ENCODE measurements around the gene DGKI.

Gene DGKI

DNA sequence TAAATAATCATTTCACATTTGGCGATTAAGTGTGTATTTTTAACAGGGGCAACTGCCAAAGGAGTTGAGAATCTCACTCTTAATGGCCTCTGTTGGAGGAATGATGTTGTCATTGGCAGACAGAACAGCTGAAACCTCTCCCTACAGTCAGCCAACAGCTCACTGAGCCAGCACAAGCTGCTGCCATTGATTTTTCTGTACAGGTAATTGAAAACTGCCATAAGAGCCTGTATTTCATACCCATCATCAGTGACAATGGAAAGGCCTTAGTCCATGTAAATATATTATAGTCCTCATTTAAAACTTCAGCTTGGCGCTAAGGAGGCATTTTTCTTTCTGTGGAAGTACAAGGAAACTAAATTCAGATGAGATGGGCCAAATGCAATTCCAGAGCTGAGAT is 475.2 kb downstream of the DGKI start:
- TF ChIP-seq EZH2phosphoT487 (conservative IDR thresholded peaks at IDR 0.05; ENCODE audit: low read length) = no peak
- TF ChIP-seq, protein P1, sequence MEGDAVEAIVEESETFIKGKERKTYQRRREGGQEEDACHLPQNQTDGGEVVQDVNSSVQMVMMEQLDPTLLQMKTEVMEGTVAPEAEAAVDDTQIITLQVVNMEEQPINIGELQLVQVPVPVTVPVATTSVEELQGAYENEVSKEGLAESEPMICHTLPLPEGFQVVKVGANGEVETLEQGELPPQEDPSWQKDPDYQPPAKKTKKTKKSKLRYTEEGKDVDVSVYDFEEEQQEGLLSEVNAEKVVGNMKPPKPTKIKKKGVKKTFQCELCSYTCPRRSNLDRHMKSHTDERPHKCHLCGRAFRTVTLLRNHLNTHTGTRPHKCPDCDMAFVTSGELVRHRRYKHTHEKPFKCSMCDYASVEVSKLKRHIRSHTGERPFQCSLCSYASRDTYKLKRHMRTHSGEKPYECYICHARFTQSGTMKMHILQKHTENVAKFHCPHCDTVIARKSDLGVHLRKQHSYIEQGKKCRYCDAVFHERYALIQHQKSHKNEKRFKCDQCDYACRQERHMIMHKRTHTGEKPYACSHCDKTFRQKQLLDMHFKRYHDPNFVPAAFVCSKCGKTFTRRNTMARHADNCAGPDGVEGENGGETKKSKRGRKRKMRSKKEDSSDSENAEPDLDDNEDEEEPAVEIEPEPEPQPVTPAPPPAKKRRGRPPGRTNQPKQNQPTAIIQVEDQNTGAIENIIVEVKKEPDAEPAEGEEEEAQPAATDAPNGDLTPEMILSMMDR (IDR thresholded peaks at IDR 0.05; ENCODE audit: insufficient read depth, low read length, poor library complexity, severe bottlenecking) = no peak
- Histone ChIP-seq H2AFZ (ENCODE audit: low read depth, low read length, severe bottlenecking) (no peak overlapping the region), H3K9me3 (ENCODE audit: insufficient read depth, low read length) (no peaks in the 10 kb centered on the region), H3K27ac (ENCODE audit: low read depth, low read length) (no peak overlapping the region), H3K36me3 (ENCODE audit: low read length) (no peaks in the 10 kb centered on the region), H3K79me2 (ENCODE audit: insufficient read depth, low read length) (no peaks in the 10 kb centered on the region), H3K9ac (ENCODE audit: low read length) (no peak overlapping the region), H3K4me3 (ENCODE audit: insufficient read depth, low read length, poor library complexity, severe bottlenecking) (no peak overlapping the region), H3K4me2 (ENCODE audit: low read depth, low read length, poor library complexity, severe bottlenecking) (no peak overlapping the region), H3F3A (ENCODE audit: insufficient read depth) (no peaks in the 10 kb centered on the region), H3K27me3 (ENCODE audit: low read length) (no peaks in the 10 kb centered on the region), H3K9me2 (replicated peaks; ENCODE audit: insufficient read depth, low read length) (no peaks in the 10 kb centered on the region), H4K20me1 (ENCODE audit: low read depth, low read length) (no peaks in the 10 kb centered on the region)

DNA sequence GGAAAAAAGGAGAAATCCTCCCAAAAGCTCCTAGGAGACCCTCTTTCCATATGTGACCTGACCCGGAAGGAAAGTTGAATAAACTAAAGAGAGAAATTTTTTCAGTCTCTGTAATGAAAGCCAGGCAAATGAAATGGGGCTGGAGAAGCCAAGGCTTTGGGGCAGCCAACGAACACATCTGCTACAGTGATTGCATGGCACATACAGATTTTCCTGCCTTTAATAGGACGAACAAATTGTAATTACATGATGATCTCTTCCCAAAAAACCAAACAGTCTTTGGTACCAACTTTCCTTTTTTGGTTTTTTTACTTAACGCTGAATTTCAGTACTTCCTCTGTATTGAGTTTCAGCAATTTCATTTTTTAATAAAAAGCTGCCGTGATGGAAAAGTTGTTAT is 479.8 kb downstream of the DGKI start:
- Histone ChIP-seq H4K20me1 (ENCODE audit: low read depth, low read length) (no peaks in the 10 kb centered on the region), H3K27me3 (ENCODE audit: low read length) (no peaks in the 10 kb centered on the region), H3F3A (ENCODE audit: insufficient read depth) (no peaks in the 10 kb centered on the region), H3K9ac (ENCODE audit: low read length) (no peak overlapping the region), H3K79me2 (ENCODE audit: insufficient read depth, low read length) (no peaks in the 10 kb centered on the region), H3K4me3 (ENCODE audit: insufficient read depth, low read length, poor library complexity, severe bottlenecking) (no peak overlapping the region), H3K9me2 (replicated peaks; ENCODE audit: insufficient read depth, low read length) (no peaks in the 10 kb centered on the region), H3K36me3 (ENCODE audit: low read length) (no peaks in the 10 kb centered on the region), H3K4me2 (ENCODE audit: low read depth, low read length, poor library complexity, severe bottlenecking) (no peak overlapping the region), H3K27ac (ENCODE audit: low read depth, low read length) (no peak overlapping the region), H3K9me3 (ENCODE audit: insufficient read depth, low read length) (no peaks in the 10 kb centered on the region), H2AFZ (ENCODE audit: low read depth, low read length, severe bottlenecking) (no peak overlapping the region)
- TF ChIP-seq, protein P1 (IDR thresholded peaks at IDR 0.05; ENCODE audit: insufficient read depth, low read length, poor library complexity, severe bottlenecking) = no peak
- no peak for TF ChIP-seq EZH2phosphoT487 (conservative IDR thresholded peaks at IDR 0.05; ENCODE audit: low read length)

DNA sequence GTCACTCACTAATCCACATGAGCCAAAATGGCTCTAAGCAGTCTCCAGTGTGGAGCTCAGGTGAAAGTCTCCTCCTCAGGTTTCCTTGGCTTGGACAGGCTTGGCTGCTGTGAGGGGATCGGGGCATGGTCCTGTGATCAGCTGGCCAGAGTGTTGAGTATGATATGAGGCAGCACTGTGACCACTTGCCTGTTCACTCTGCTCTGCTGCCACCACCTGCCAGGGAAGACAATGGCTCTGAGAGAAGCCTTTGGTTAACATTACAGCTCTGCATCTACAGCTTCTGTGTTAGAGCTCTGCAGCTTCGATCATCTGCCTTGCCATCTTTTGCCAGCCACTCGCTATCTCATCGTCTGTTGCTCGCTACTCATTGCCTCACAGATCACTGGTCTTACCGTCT is 483.1 kb downstream of the DGKI start:
- Histone ChIP-seq H3K9me2 (replicated peaks; ENCODE audit: insufficient read depth, low read length) (no peaks in the 10 kb centered on the region), H3K27me3 (ENCODE audit: low read length) (no peaks in the 10 kb centered on the region)

More for the DNA sequence above, 483.1 kb downstream of the DGKI start:
- no peaks in the 10 kb centered on the region for H3K36me3 ChIP-seq (ENCODE audit: low read length)
- peaks cover 19% of the 10 kb centered on the region; the same call in 1 of the 2 replicates for H3K9me3 ChIP-seq (ENCODE audit: insufficient read depth, low read length)
- no peak for TF ChIP-seq EZH2phosphoT487 (conservative IDR thresholded peaks at IDR 0.05; ENCODE audit: low read length)
- TF ChIP-seq, protein P1 (IDR thresholded peaks at IDR 0.05; ENCODE audit: insufficient read depth, low read length, poor library complexity, severe bottlenecking) = no peak
- H3F3A ChIP-seq (ENCODE audit: insufficient read depth) = no peaks in the 10 kb centered on the region
- H3K9ac ChIP-seq (ENCODE audit: low read length) = no peak overlapping the region
- H4K20me1 ChIP-seq (ENCODE audit: low read depth, low read length) = no peaks in the 10 kb centered on the region
- no peak overlapping the region for H3K27ac ChIP-seq (ENCODE audit: low read depth, low read length)
- no peaks in the 10 kb centered on the region for H3K79me2 ChIP-seq (ENCODE audit: insufficient read depth, low read length)
- no peak overlapping the region for H3K4me3 ChIP-seq (ENCODE audit: insufficient read depth, low read length, poor library complexity, severe bottlenecking)
- no peak overlapping the region for H3K4me2 ChIP-seq (ENCODE audit: low read depth, low read length, poor library complexity, severe bottlenecking)
- no peak overlapping the region for H2AFZ ChIP-seq (ENCODE audit: low read depth, low read length, severe bottlenecking)
